ENCODE data around the gene APOLD1. TPM values are rescaled to one million over a fixed set of nuclear protein-coding genes. Genes with fewer than 3 reads are reported as not detected.
A peak's percentile ranks its signal among the peaks of the same experiment; 100 is the strongest.
"Not testable (repeated sequence)": the region's sequence is repeated elsewhere in the genome, so short reads cannot be mapped to it uniquely, and the experiment has no call there.

The APOLD1 gene
- total RNA-seq, 3 donors from 2014 or later, result 1.2 to 1.6 (median 1.6) TPM

GRCh38 chr12:12796171-12796570, 10.7 kb downstream of the APOLD1 start:
- Mint-ChIP-seq H3K4me3 (no peak overlapping the region), H3K4me1 (ENCODE audit: low read depth) (peaks cover 4% of the 10 kb centered on the region), H3K27me3 (ENCODE audit: low read depth) (no peaks in the 10 kb centered on the region), H3K9me3 (no peaks in the 10 kb centered on the region), H3K36me3 (ENCODE audit: insufficient read depth) (no peaks in the 10 kb centered on the region)
- no peak for DNase-seq
- ATAC-seq, result no peak

- DNase-seq (no peak), ATAC-seq (no peak)
- Mint-ChIP-seq H3K4me3 (no peak overlapping the region), H3K36me3 (ENCODE audit: insufficient read depth) (no peaks in the 10 kb centered on the region), H3K27me3 (ENCODE audit: low read depth) (no peaks in the 10 kb centered on the region), H3K9me3 (no peaks in the 10 kb centered on the region), H3K4me1 (ENCODE audit: low read depth) (peaks cover 9% of the 10 kb centered on the region)
Observed at GRCh38 chr12:12796928-12797793, 11.7 kb downstream of the APOLD1 start.

- H3K36me3 Mint-ChIP-seq (ENCODE audit: insufficient read depth), result no peaks in the 10 kb centered on the region
- H3K9me3 Mint-ChIP-seq, result no peaks in the 10 kb centered on the region
- no peaks in the 10 kb centered on the region for H3K27me3 Mint-ChIP-seq (ENCODE audit: low read depth)
- DNase-seq (no peak), ATAC-seq (no peak)
- peaks cover 14% of the 10 kb centered on the region for H3K4me1 Mint-ChIP-seq (ENCODE audit: low read depth)
- H3K4me3 Mint-ChIP-seq, result no peak overlapping the region
Observed at GRCh38 chr12:12797794-12798152, 12.3 kb downstream of the APOLD1 start.

GRCh38 chr12:12798480-12798879, 13.0 kb downstream of the APOLD1 start:
- H3K9me3 Mint-ChIP-seq, result no peaks in the 10 kb centered on the region
- no peaks in the 10 kb centered on the region for H3K27me3 Mint-ChIP-seq (ENCODE audit: low read depth)
- peaks cover 20% of the 10 kb centered on the region for H3K4me1 Mint-ChIP-seq (ENCODE audit: low read depth)
- ATAC-seq (no peak), DNase-seq (no peak)
- H3K4me3 Mint-ChIP-seq, result no peak overlapping the region
- no peaks in the 10 kb centered on the region for H3K36me3 Mint-ChIP-seq (ENCODE audit: insufficient read depth)

GRCh38 chr12:12799163-12799920, 13.9 kb downstream of the APOLD1 start:
- Mint-ChIP-seq H3K4me3 (no peak overlapping the region), H3K27me3 (ENCODE audit: low read depth) (no peaks in the 10 kb centered on the region), H3K9me3 (no peaks in the 10 kb centered on the region), H3K36me3 (ENCODE audit: insufficient read depth) (no peaks in the 10 kb centered on the region), H3K4me1 (ENCODE audit: low read depth) (peaks cover 25% of the 10 kb centered on the region)
- DNase-seq (no peak), ATAC-seq (no peak)

- H3K36me3 Mint-ChIP-seq (ENCODE audit: insufficient read depth), result no peaks in the 10 kb centered on the region
- H3K27me3 Mint-ChIP-seq (ENCODE audit: low read depth), result no peaks in the 10 kb centered on the region
- no peaks in the 10 kb centered on the region for H3K9me3 Mint-ChIP-seq
- H3K4me1 Mint-ChIP-seq (ENCODE audit: low read depth), result peaks cover 34% of the 10 kb centered on the region
- ATAC-seq, result no peak
- H3K4me3 Mint-ChIP-seq, result no peak overlapping the region
- no peak for DNase-seq
Observed at GRCh38 chr12:12800406-12801180, 15.1 kb downstream of the APOLD1 start.

GRCh38 chr12:12801656-12802055, 16.2 kb downstream of the APOLD1 start:
- not testable (repeated sequence) for H3K27me3 Mint-ChIP-seq (ENCODE audit: low read depth); ATAC-seq; DNase-seq; H3K36me3 Mint-ChIP-seq (ENCODE audit: insufficient read depth); H3K9me3 Mint-ChIP-seq; H3K4me3 Mint-ChIP-seq
- H3K4me1 Mint-ChIP-seq (ENCODE audit: low read depth), result peaks cover 42% of the 10 kb centered on the region

GRCh38 chr12:12803186-12803585, 17.7 kb downstream of the APOLD1 start:
- DNase-seq (peak; percentile 18), ATAC-seq (peak; percentile 64 to 81)
- Mint-ChIP-seq H3K9me3 (no peaks in the 10 kb centered on the region), H3K27me3 (ENCODE audit: low read depth) (no peaks in the 10 kb centered on the region), H3K36me3 (ENCODE audit: insufficient read depth) (no peaks in the 10 kb centered on the region), H3K4me1 (ENCODE audit: low read depth) (peaks cover 56% of the 10 kb centered on the region), H3K4me3 (no peak overlapping the region)

- ATAC-seq, result no peak
Observed at GRCh38 chr12:12804011-12804410, 18.6 kb downstream of the APOLD1 start.

GRCh38 chr12:12804432-12804886, 19.0 kb downstream of the APOLD1 start:
- Mint-ChIP-seq H3K9me3 (no peaks in the 10 kb centered on the region), H3K4me3 (no peak overlapping the region), H3K4me1 (ENCODE audit: low read depth) (peaks cover 68% of the 10 kb centered on the region), H3K27me3 (ENCODE audit: low read depth) (no peaks in the 10 kb centered on the region), H3K36me3 (ENCODE audit: insufficient read depth) (no peaks in the 10 kb centered on the region)
- ATAC-seq, result no peak
- no peak for DNase-seq

More at GRCh38 chr12:12804011-12804410, 18.6 kb downstream of the APOLD1 start:
- no peaks in the 10 kb centered on the region for H3K9me3 Mint-ChIP-seq
- no peak for DNase-seq
- H3K27me3 Mint-ChIP-seq (ENCODE audit: low read depth), result no peaks in the 10 kb centered on the region
- H3K36me3 Mint-ChIP-seq (ENCODE audit: insufficient read depth), result no peaks in the 10 kb centered on the region
- peaks cover 64% of the 10 kb centered on the region for H3K4me1 Mint-ChIP-seq (ENCODE audit: low read depth)
- no peak overlapping the region for H3K4me3 Mint-ChIP-seq

GRCh38 chr12:12806784-12807516, 21.5 kb downstream of the APOLD1 start:
- no peaks in the 10 kb centered on the region for H3K9me3 Mint-ChIP-seq
- H3K4me1 Mint-ChIP-seq (ENCODE audit: low read depth), result peaks cover 61% of the 10 kb centered on the region
- H3K4me3 Mint-ChIP-seq, result no peak overlapping the region
- H3K27me3 Mint-ChIP-seq (ENCODE audit: low read depth), result no peaks in the 10 kb centered on the region
- H3K36me3 Mint-ChIP-seq (ENCODE audit: insufficient read depth), result no peaks in the 10 kb centered on the region
- ATAC-seq (no peak), DNase-seq (no peak)

- not testable (repeated sequence) for DNase-seq; H3K4me3 Mint-ChIP-seq; H3K9me3 Mint-ChIP-seq; H3K27me3 Mint-ChIP-seq (ENCODE audit: low read depth); ATAC-seq; H3K36me3 Mint-ChIP-seq (ENCODE audit: insufficient read depth)
- H3K4me1 Mint-ChIP-seq (ENCODE audit: low read depth), result peaks cover 56% of the 10 kb centered on the region
Observed at GRCh38 chr12:12807517-12807903, 22.1 kb downstream of the APOLD1 start.

GRCh38 chr12:12807970-12808702, 22.7 kb downstream of the APOLD1 start:
- DNase-seq, result peak; percentile 14
- peak; percentile 52 to 63 for ATAC-seq
- no peaks in the 10 kb centered on the region for H3K9me3 Mint-ChIP-seq
- H3K36me3 Mint-ChIP-seq (ENCODE audit: insufficient read depth), result no peaks in the 10 kb centered on the region
- H3K4me3 Mint-ChIP-seq, result peak overlapping the region; percentile 47
- peaks cover 56% of the 10 kb centered on the region for H3K4me1 Mint-ChIP-seq (ENCODE audit: low read depth)
- no peaks in the 10 kb centered on the region for H3K27me3 Mint-ChIP-seq (ENCODE audit: low read depth)
